Epithelial cell of prostate (primary cell): ENCODE measurements around the gene VARS1.
"Not testable (repeated sequence)": the region's sequence is repeated elsewhere in the genome, so short reads cannot be mapped to it uniquely, and the experiment has no call there.

Experiments used
- DNase-seq: peaks from one replicate; pipeline ENCODE4 v3.0.0-alpha.2; 2011; ENCODE audit warnings: low read depth, low spot score
- H3K27ac ChIP-seq: fragments of 450-650 bp; 2 replicates; pipeline ENCODE4 v1.5.1; 2017; ENCODE audit warnings: mild to moderate bottlenecking

The VARS1 gene

GRCh38 chr6:31795616-31796298, at the start of gene VARS1:
TSS of gene VARS1 (minus strand) at chr6:31795752. CDS start at chr6:31795217, 535 bp downstream.
- peak; percentile 52 for DNase-seq
- peak within 1 kb of the TSS; percentile 94 for H3K27ac ChIP-seq

DNA sequence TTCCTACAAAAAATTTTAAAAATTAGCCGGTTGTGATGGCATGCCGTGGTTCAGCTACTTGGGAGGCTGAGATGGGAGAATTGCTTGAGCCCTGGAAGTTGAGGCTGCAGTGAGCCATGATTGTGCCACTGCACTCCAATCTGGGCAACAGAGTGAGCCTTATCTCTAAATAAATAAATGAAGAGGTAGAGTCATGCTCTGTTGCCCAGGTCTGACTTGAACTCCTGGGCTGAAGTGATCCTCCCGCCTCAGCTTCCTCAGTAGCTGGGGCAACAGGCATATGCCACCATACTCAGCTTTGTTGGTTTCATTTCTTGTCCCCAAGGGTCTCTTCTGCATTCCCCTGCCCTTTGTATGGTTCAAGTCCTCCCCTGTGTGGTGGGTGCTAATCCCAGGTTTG, 49.0 kb upstream of the VARS1 start:
- no peak for DNase-seq
- H3K27ac ChIP-seq: no peak overlapping the region

GRCh38 chr6:31842053-31842452, 46.5 kb upstream of the VARS1 start:
- H3K27ac ChIP-seq: no peak overlapping the region
- DNase-seq: no peak

GRCh38 chr6:31839779-31840126, 44.2 kb upstream of the VARS1 start:
- H3K27ac ChIP-seq, DNase-seq: not testable (repeated sequence)

DNA sequence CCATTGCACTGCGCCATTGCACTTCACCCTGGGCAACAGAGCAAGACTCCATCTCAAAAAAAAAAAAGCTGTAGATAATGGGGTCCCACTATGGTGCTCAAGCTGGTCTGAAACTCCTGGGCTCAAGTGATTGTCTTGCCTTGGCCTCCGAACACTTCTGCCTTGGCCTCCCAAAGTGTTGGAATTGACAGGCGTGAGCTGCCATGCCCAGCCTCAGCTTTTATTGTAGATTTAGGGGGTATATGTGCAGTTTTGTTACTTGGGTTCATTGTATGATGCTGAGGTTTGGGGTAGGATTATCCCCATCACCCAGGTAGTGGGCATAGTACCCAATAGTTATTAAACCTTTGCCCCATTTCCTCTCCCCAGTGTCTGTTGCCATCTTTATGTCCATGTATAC, 43.4 kb upstream of the VARS1 start:
- no peak for DNase-seq
- H3K27ac ChIP-seq: no peak overlapping the region

GRCh38 chr6:31838114-31838553, 42.6 kb upstream of the VARS1 start:
- H3K27ac ChIP-seq: peak overlapping the region; percentile 87
- DNase-seq: not testable (repeated sequence)

GRCh38 chr6:31837369-31838113, 42.0 kb upstream of the VARS1 start:
- no peak for DNase-seq
- peak overlapping the region; percentile 87 for H3K27ac ChIP-seq

DNA sequence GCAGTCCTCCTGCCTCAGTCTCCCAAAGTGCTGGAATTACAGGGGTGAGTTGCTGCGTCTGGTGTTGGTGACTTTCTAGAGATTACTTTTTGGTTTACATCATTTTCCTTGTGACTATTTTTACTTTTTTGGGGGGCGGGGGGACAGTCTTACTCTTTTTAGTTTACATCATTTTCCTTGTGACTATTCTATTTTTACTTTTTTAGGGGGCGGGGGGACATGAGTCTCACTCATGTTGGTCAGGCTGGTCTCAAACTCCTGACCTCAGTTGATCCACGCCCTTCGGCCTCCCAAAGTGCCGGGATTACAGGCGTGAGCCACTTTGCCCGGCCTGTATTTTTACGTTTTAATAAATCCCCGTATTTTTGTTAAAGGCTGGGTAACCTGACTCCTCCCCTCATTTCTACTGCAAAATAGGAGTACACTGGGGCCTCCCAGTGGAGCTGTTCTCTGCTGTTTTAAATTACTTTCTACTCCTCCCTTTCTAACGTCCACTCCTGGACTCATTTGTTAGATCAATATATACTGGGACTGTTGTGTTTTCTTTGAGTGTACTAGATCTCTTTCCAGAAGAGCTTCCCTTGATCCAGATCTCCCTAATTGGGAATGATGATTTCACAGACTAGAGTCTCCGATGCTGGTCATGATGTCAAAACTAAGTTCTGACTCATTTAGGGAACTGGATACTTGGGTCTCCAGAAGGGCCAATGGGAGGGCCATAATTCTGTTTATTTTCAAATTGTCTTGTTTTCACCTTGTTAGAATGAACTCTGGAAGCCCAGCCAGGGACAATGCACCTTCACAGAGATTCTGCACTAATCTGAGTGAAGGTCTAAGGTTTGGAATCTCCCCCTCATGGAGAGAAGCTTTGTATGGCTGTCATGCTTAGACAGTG, 41.2 kb upstream of the VARS1 start:
- no peak for DNase-seq
- peak overlapping the region; percentile 87 for H3K27ac ChIP-seq

GRCh38 chr6:31836047-31836473, 40.5 kb upstream of the VARS1 start:
- peak overlapping the region; percentile 87 for H3K27ac ChIP-seq
- DNase-seq: no peak

DNA sequence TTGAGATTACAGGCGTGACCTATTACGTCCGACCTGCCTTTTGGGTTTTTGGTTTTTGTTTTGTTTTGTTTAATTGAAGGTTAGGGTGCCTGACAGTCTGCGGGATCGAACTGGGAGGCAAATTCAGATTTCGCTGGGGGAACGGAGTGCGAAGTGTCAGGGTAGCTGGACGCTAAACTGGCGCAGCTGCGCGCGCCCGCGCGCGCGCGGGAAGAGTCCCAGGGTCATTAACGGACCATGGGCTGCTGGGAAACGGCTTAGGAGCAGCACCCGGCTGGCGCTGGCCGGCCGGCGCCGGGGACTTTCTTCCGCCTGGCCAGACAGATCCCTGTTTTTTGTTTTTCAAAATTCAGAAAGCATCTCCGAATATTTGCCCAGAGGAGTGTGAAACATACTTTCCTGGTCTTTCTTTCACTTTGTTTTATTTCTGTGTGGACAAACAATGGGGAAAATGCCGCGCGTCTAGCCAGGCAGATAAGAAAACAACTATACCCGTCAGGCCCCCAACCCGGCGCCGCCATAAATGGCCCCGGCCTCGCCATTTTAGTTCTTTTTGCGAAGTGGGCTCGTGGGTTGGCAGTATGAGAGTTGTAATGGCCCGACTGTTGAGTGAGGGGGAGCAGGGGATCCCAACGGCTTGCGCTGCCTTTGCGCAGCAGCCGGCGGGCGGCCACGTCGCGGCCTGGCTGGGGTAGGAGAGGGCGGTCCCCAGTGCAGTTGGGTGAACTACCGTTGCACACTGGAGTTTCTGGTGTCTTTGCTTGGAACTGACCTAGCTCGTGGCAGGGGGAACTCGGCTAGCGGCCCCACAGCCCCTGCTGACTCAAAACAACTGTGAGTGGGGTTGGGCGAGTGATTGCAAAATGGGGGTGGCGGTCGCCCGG, 39.1 kb upstream of the VARS1 start:
- no peak for DNase-seq
- peak overlapping the region; percentile 87 for H3K27ac ChIP-seq

- H3K27ac ChIP-seq: peak overlapping the region; percentile 69
- no peak for DNase-seq
Measured at GRCh38 chr6:31831350-31832215, 36.0 kb upstream of the VARS1 start.

GRCh38 chr6:31830886-31831335, 35.4 kb upstream of the VARS1 start:
- peak overlapping the region; percentile 69 for H3K27ac ChIP-seq
- DNase-seq: no peak

GRCh38 chr6:31829633-31830283, 34.2 kb upstream of the VARS1 start:
- H3K27ac ChIP-seq: peak overlapping the region; percentile 69
- no peak for DNase-seq

- peak within 1 kb of the TSS; percentile 96 for H3K27ac ChIP-seq
- peak; percentile 99 for DNase-seq
Measured at GRCh38 chr6:31827286-31828079, 31.9 kb upstream of the VARS1 start, which contains the start of gene HSPA1B. TSS of gene HSPA1B (plus strand) at chr6:31827738. CDS start at chr6:31827951, 213 bp downstream.

- peak overlapping the region; percentile 96 for H3K27ac ChIP-seq
- DNase-seq: no peak
Measured at GRCh38 chr6:31826793-31827285, 31.3 kb upstream of the VARS1 start.

DNA sequence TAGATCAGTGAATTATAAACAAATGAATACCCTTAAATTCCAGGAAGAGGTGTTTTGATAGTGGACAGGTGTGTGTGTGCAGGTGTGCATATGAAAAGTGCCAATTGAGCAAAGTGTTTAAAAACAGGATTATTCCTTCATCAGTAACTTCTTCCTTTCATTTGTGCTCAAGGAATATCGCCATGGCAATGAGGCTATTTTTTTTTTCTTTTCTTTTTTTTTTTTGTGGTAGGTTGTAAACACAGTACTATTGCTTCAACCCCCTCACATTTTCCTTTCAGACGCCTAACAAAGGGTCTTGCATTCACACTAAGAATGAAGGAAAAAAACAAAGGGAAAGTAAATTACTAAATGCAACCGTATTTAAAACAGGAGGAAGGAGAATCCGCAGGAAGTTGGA, 30.0 kb upstream of the VARS1 start:
- peak overlapping the region; percentile 96 for H3K27ac ChIP-seq
- DNase-seq: no peak

DNA sequence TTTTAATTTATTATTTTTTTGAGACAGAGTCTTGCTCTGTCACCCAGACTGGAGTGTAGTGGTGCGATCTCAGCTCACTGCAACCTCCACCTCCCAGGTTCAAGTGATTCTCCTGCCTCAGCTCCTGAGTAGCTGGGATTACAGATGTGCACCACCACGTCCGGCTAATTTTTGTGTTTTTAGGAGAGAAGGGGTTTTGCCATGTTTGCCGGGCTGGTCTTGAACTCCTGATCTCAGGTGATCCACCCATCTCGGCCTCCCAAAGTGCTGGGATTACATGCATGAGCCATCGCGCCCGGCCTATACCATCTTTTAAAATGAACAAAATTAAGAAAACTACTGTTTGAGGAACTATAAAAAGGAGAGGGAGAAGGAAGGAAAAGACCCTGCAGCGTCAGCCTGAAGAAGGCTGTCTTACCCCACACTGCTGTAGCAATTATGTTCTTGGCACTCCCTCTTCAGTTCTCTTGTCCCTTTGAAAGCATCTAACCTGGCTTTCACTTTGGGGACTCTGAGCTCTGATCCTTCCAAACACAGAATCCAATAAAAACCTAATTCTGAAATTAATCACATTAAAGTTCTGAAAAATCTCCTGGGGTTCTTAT, 28.1 kb upstream of the VARS1 start:
- peak overlapping the region; percentile 96 for H3K27ac ChIP-seq
- not testable (repeated sequence) for DNase-seq
